GM12865 (cell line): ENCODE measurements around the gene ATL2.
"Not testable (repeated sequence)": the region's sequence is repeated elsewhere in the genome, so short reads cannot be mapped to it uniquely, and the experiment has no call there.

ENCODE experiments used
- DNase-seq: peaks from one replicate; pipeline ENCODE4 v3.0.0; 2010; ENCODE audit warnings: low read depth
- H3K4me3 ChIP-seq: 2 replicates; pipeline ENCODE4 v1.5.1; 2011; ENCODE audit warnings: mild to moderate bottlenecking, low read depth, low read length, control low read depth
- CTCF ChIP-seq: IDR thresholded peaks from 2 replicates; pipeline ENCODE4 v1.5.1; 2011; ENCODE audit warnings: low read length, control low read depth, low read depth, inconsistent platforms; ENCODE audit not compliant: insufficient read depth; ENCODE audit errors: missing control alignments

Gene ATL2

GRCh38 chr2:38330754-38331153 is 46.3 kb downstream of the ATL2 start:
- DNase-seq, result no peak
- no peak for TF ChIP-seq CTCF
- H3K4me3 ChIP-seq, result no peak overlapping the region

GRCh38 chr2:38327580-38327979 is 49.5 kb downstream of the ATL2 start:
- DNase-seq, result peak; percentile 6
- no peak overlapping the region for H3K4me3 ChIP-seq
- no peak for TF ChIP-seq CTCF

- no peak for TF ChIP-seq CTCF
- H3K4me3 ChIP-seq, result no peak overlapping the region
- no peak for DNase-seq
These were observed 53.5 kb downstream of the ATL2 start for GRCh38 chr2:38323623-38324022.

GRCh38 chr2:38322224-38322914 is 54.7 kb downstream of the ATL2 start:
- no peak overlapping the region for H3K4me3 ChIP-seq
- no peak for DNase-seq
- TF ChIP-seq CTCF, result no peak

- H3K4me3 ChIP-seq, DNase-seq: not testable (repeated sequence)
These were observed 57.8 kb downstream of the ATL2 start for GRCh38 chr2:38319240-38319639.

- no peak overlapping the region for H3K4me3 ChIP-seq
- no peak for TF ChIP-seq CTCF
- no peak for DNase-seq
These were observed 59.3 kb downstream of the ATL2 start for GRCh38 chr2:38317725-38318124.

- peak; percentile 62 for TF ChIP-seq CTCF
- H3K4me3 ChIP-seq, result no peak overlapping the region
- peak; percentile 52 for DNase-seq
These were observed 61.3 kb downstream of the ATL2 start for GRCh38 chr2:38315707-38316333.
